DMS114 treated with DMSO at 0.1 percent for 48 hours (cell line): Measurements from ENCODE around the gene CNTN6.

ENCODE experiments used
- DNase-seq: peaks from one replicate; lab custom pipeline; 2025; ENCODE audit not compliant: unreplicated experiment; lab: John Stamatoyannopoulos, UW

CNTN6 gene

DNA sequence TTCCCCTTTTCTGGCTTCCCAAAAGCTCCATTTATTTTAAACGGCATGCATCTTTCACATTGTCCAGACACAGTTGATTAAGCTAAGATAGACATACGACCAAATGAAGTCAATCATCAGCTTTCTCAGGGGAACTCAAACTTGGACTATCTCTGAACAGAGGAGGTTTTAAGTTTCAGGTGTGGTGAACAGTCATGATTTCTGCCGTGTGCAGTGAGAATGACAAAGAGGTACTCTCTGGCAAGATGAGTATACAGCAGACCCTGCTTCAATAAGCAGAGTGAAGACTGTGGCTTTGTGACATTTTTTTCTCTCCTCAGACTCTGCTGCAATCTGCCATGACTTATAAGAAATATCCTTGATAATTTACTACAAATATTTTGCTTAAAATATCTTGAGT is 307.7 kb downstream of the CNTN6 start:
- DNase-seq: no peak

DNA sequence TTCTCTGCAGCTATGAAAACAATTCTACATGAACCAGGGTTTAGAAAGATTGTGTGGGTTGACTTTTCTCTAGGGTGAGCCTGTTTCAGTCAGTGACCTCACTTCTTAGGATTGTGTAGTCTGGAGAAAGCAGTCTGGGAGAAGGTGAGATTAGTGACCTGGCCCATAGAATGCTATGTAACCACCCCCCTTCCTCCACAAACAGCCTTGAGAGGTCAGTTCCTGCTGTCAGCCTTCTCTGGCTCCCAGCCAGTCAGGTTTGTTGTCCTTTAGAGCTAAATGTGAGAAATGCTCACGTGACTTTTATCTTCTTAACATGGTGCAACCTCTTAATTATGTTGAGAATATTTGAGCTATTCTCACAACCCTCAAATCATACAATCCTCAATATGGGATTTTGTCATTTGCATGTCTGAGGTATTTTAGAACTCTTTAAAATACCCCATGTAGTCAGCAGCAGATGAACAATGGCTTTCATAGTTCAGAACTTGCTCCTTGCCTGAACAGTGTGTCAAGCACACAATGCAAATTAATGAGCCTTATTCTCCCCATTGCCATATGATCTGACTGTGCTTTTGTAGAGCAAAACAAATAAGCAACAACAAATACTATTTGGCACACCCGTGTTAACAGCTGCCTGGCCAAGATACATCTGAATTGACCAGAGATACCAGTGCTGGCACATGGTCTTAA is 311.6 kb downstream of the CNTN6 start:
- no peak for DNase-seq

DNA sequence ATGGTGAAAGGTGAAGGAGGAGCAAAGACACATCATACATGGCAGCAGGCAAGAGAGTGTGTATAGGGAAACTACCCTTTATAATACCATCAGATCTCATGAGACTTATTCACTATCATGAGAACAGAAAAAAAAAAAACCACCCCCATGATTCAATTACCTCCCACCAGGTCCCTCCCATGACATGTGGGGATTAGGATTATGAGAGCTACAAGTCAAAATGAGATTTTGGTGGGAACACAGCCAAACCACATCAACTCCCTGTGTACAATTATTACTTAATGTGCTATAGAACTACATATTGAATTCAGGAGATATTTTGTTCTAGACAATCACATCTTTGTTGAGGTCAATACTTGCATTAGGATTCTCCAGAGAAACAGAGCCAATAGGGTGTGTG is 313.4 kb downstream of the CNTN6 start:
- DNase-seq: no peak

DNA sequence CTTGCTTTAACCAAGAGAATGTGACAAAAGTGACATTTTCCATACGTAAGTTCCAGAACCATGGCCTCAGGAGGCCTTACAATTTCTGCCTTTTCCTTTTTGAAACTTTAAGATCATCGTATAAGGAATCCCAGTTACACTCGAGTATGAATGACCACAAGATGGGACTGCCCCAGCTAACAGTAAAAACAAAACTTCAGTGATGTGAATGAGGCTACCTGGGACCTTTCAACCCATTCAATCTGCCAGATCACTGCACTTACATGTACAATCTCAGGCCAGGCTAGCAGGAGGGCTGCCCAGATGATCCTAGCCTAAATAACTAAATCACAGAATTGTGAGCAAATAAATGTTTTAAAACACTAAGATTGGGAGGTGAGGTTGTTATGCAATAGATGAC is 328.8 kb downstream of the CNTN6 start:
- no peak for DNase-seq

DNA sequence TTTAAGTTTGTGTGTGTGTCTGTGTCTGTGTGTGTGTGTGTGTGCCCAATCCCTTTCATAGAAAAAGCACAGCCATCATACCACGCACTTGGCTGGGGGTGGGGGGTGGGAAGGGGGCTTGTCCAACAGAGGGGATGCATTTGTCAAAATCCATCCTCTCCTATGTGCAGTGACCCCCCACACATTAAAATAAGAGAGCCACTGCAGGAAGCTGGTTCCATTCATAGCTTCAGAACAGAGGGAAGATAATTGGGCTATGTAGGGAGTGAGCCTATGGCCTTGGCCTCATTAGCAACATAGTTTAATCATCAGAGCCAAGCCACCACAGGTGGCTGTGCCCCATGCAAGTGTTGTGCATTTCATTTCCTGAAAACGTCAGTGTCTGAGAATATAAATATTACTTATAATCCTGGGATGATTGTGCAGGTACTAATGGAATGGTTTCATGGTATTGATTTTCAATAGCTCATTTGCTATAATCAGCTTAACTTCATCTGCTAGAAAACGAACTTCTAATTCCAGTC is 330.8 kb downstream of the CNTN6 start:
- no peak for DNase-seq

DNA sequence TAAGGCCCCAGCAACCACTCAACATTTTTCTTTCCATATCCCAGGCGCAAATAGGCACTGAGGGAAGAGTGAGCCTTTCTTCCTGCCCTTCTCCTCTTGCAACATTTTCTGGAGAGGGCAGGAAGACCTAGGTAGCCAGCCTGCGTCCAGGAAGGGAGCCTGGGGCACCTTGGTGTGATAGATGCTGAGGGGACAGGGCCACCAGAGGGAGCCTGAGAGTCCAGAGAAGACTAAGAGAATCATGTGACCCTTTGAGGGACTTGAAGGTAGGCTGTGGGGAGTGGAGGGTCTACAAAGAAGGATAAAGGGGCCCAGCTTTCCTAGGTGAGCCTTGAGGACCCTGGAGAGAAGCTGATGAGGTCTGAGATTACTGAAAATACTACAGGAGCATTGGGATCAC is 346.6 kb downstream of the CNTN6 start:
- no peak for DNase-seq

DNA sequence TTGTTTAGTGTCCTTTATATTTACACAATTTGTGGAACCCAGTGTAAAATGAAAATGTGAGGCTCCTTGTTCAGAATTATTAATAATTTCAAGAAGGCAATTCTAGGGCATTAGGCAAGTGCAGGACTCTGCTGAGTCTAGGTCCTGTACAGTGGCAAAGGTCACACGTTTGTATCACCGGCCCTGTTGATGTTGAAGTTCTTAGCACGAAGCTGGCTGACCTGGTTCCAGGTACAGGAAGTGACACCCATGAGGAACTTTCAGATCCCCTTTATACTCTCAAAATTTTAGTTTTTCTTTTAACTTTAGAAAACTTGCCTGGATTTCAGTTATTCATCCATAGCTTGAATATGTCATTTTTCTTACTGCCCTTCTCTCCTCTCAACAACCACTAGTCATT is 349.4 kb downstream of the CNTN6 start:
- no peak for DNase-seq

DNA sequence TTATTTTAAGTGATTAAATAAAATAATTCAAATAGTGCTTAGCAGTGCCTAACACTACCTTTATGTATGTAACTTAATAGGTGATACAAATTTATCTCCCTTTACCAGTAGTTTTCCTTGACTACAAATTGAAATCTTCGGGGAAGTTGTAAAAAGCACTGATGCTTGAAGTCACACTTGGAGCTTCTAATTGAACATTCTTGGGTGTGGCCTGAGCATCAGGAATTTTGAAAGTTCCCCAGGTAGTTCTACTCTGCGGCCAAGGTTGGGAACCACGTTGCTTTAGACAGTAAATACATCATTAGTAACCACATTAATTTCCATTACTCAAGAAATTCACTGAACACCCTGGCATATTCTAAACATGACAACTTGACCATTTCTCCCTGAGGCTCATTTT is 351.4 kb downstream of the CNTN6 start:
- DNase-seq: no peak

DNA sequence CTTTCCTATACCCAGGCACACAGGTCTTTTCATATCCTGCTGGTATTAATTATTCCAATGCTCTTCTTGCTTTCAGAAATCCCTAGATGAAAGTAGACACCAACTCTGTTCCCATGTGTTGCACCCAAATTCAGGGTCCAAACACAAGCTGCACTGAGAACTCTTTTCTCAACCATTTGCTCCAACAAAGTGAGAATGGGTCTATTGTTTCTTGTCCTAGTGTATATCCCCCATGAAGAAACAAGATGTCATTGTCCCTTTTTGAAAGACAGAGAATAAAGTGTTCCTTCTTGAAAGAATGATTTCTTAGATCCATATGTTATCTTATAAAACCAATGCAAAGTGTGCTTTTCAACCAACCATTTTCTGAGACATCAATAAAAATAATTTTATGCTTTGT is 353.7 kb downstream of the CNTN6 start:
- DNase-seq: no peak

DNA sequence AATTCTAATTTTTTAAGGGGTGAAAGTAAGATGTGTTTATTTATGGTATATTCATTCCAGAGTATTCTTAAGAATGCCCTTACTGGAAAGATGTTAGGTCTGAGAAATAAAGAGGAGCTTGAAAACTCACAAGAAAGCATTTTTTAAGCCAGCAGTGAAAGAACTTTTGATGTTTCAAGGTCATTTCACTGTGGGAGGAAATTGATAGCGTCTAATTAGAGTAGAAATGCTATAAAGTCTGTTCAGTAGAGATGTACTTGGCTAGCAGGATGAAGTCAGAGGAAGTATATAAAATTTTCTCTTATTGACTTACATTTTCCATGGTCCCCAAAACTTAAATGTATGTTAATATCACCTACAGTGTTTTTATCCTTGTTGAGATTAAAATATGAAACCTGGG is 354.6 kb downstream of the CNTN6 start:
- no peak for DNase-seq

DNA sequence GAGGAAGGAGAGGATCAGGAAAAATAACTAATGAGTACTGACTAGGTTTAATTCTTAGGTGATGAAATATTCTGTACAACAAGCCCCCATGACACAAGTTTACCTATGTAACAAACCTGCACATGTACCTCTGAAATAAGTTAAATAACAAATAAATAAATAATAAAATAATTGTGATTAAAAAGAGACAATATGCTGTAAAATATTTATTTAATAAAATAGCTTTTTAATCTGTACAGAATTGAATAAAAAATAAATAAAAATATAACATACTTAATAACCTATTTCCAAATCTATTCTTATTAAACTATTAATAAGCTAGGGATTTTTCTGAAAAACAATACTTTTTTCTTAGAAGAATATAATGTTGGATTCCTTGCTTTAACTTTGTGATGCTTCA is 355.6 kb downstream of the CNTN6 start:
- no peak for DNase-seq
